ENCODE results near the gene VPS45. TPM values are rescaled to one million over a fixed set of nuclear protein-coding genes. Genes with fewer than 3 reads are reported as not detected.

VPS45 gene
- total RNA-seq, 1 donor from 2014 or later, result 33.1 TPM

DNA sequence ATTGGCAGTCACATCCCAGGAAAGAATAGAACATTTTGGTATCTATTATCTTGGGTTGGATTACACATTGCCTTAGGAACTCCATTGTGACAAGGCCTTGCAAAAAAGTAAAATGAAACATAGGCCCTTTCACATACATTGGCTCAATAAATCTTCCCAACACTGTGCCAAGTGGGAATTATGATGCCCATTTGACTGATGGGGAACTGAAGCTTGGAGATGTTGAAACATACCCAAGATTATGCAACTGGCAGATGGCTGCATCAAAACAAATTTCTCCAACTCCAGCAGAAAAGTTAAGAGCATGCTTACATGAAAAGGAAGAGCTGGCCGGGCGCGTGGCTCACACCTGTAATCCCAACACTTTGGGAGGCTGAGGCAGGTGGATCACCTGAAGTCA is 109.0 kb downstream of the VPS45 start:
- Mint-ChIP-seq H3K4me1 (ENCODE audit: low read depth) (peaks cover 15% of the 10 kb centered on the region), H3K4me3 (ENCODE audit: unreplicated experiment) (no peak overlapping the region), H3K27me3 (ENCODE audit: low read depth) (no peaks in the 10 kb centered on the region), H3K9me3 (ENCODE audit: low read depth) (no peaks in the 10 kb centered on the region), H3K27ac (ENCODE audit: unreplicated experiment) (no peak overlapping the region), H3K36me3 (ENCODE audit: low read depth) (no peaks in the 10 kb centered on the region)
- DNase-seq (ENCODE audit: low spot score), result no peak
- TF ChIP-seq, protein P1, sequence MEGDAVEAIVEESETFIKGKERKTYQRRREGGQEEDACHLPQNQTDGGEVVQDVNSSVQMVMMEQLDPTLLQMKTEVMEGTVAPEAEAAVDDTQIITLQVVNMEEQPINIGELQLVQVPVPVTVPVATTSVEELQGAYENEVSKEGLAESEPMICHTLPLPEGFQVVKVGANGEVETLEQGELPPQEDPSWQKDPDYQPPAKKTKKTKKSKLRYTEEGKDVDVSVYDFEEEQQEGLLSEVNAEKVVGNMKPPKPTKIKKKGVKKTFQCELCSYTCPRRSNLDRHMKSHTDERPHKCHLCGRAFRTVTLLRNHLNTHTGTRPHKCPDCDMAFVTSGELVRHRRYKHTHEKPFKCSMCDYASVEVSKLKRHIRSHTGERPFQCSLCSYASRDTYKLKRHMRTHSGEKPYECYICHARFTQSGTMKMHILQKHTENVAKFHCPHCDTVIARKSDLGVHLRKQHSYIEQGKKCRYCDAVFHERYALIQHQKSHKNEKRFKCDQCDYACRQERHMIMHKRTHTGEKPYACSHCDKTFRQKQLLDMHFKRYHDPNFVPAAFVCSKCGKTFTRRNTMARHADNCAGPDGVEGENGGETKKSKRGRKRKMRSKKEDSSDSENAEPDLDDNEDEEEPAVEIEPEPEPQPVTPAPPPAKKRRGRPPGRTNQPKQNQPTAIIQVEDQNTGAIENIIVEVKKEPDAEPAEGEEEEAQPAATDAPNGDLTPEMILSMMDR (IDR thresholded peaks at IDR 0.05), result no peak

DNA sequence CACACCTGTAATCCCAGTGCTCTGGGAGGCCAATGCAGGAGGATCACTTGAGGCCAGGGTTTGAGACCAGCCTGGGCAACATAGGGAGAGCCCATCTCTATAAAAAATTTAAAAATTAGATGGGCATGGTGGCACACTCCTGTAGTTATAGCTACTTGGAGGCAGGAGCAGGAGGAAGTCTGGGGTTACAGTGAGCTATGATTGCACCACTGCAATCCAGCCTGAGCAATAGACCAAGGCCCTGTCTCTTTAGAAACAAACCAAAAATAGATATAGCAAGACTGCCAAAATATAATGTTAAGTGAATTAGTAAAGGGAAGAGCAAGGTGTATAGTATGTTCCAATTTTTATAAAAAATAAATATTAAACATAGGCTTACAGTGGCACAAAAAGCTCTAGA is 111.0 kb downstream of the VPS45 start:
- no peaks in the 10 kb centered on the region for H3K4me1 Mint-ChIP-seq (ENCODE audit: low read depth)
- H3K9me3 Mint-ChIP-seq (ENCODE audit: low read depth), result no peaks in the 10 kb centered on the region
- H3K27me3 Mint-ChIP-seq (ENCODE audit: low read depth), result no peaks in the 10 kb centered on the region
- TF ChIP-seq, protein P1 (IDR thresholded peaks at IDR 0.05), result no peak
- no peak overlapping the region for H3K4me3 Mint-ChIP-seq (ENCODE audit: unreplicated experiment)
- no peak for DNase-seq (ENCODE audit: low spot score)
- H3K36me3 Mint-ChIP-seq (ENCODE audit: low read depth), result no peaks in the 10 kb centered on the region
- no peak overlapping the region for H3K27ac Mint-ChIP-seq (ENCODE audit: unreplicated experiment)

DNA sequence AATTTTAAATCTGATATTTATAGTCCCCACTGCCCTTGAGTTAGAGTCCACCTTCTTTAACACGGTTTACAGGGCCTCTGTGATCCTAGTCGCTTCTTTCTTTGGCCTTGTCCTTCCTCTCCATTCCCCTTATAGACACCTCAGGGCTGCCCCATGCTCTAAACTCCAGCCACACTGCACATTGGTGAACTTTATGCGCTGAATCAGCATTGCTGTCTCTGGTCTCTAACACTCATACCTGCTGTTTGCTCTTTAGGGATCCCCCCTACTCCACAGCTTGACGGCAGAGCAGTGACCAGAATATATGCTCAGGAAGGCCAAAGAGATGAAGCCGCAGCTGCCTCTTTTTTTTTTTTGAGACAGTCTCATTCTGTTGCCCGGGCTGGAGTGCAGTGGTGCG is 112.3 kb downstream of the VPS45 start:
- no peak overlapping the region for H3K27ac Mint-ChIP-seq (ENCODE audit: unreplicated experiment)
- DNase-seq (ENCODE audit: low spot score), result no peak
- H3K4me3 Mint-ChIP-seq (ENCODE audit: unreplicated experiment), result no peak overlapping the region

DNA sequence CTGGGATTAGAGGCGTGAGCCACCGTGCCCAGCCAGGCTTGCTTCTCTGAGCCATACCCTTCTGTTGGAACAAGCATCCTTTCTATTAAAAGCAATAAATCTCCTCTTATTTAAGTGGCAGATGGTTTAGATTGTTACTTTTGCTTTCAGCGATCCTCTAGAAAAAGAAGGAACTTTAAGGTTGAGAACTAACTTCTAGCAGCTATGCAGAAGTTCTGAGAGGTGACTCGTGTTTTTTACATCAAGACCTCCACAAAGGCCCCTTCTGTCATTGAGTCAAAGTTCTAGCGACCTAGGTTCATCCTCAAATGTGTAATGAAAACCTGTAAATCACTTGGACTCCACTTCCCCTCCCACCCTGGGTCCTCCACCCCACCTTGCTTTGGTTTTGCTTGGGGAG is 112.9 kb downstream of the VPS45 start:
- Mint-ChIP-seq H3K27me3 (ENCODE audit: low read depth) (no peaks in the 10 kb centered on the region), H3K4me1 (ENCODE audit: low read depth) (peaks cover 4% of the 10 kb centered on the region), H3K27ac (ENCODE audit: unreplicated experiment) (no peak overlapping the region), H3K36me3 (ENCODE audit: low read depth) (no peaks in the 10 kb centered on the region), H3K9me3 (ENCODE audit: low read depth) (no peaks in the 10 kb centered on the region), H3K4me3 (ENCODE audit: unreplicated experiment) (no peak overlapping the region)
- no peak for DNase-seq (ENCODE audit: low spot score)
- TF ChIP-seq, protein P1 (IDR thresholded peaks at IDR 0.05), result no peak

More for the DNA sequence above, 112.3 kb downstream of the VPS45 start:
- Mint-ChIP-seq H3K36me3 (ENCODE audit: low read depth) (no peaks in the 10 kb centered on the region), H3K27me3 (ENCODE audit: low read depth) (no peaks in the 10 kb centered on the region), H3K4me1 (ENCODE audit: low read depth) (peaks cover 4% of the 10 kb centered on the region), H3K9me3 (ENCODE audit: low read depth) (no peaks in the 10 kb centered on the region)
- TF ChIP-seq, protein P1 (IDR thresholded peaks at IDR 0.05), result no peak

DNA sequence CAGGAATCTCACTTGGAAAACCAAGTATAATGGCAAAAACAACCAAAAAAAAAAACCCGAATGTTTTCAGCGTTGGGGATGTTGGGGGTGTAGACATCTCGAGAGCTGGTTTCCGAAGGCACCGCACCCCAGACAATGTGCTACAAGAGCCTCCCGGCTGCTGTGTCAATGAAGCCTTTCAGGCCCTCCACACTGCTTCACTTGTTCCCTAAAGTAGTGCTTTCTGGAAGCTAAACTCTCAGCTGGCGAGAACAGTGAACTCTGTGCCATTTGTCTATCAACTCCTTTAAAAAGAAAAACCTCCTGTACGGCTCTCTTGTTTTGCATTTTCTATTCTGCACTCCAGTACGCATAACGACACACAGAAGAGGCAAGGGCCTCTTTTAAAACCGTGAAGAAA is 114.7 kb downstream of the VPS45 start:
- no peak overlapping the region for H3K4me3 Mint-ChIP-seq (ENCODE audit: unreplicated experiment)
- peaks cover 13% of the 10 kb centered on the region for H3K4me1 Mint-ChIP-seq (ENCODE audit: low read depth)
- H3K9me3 Mint-ChIP-seq (ENCODE audit: low read depth), result no peaks in the 10 kb centered on the region
- H3K27me3 Mint-ChIP-seq (ENCODE audit: low read depth), result no peaks in the 10 kb centered on the region
- TF ChIP-seq, protein P1 (IDR thresholded peaks at IDR 0.05), result no peak
- no peaks in the 10 kb centered on the region for H3K36me3 Mint-ChIP-seq (ENCODE audit: low read depth)
- no peak for DNase-seq (ENCODE audit: low spot score)
- no peak overlapping the region for H3K27ac Mint-ChIP-seq (ENCODE audit: unreplicated experiment)

All from chondrocyte (in vitro differentiated cells).